GM18505 (cell line): ENCODE data around the gene PLCB4.

ENCODE experiments used
- ATAC-seq: cut with Tn5 transposase; IDR thresholded peaks from one replicate; pipeline ENCODE4 v1.9.1; 2021; ENCODE audit not compliant: unreplicated experiment
- POLR2A ChIP-seq: IDR thresholded peaks from 4 replicates; pipeline ENCODE4 v1.6.1; 2011; ENCODE audit warnings: borderline replicate concordance; ENCODE audit not compliant: insufficient read depth, insufficient read length; ENCODE audit errors: extremely low read depth

Gene PLCB4

GRCh38 chr20:9261781-9262180, 192.9 kb downstream of the PLCB4 start:
- no peak for ATAC-seq
- TF ChIP-seq POLR2A, result no peak

GRCh38 chr20:9262653-9263194, 193.8 kb downstream of the PLCB4 start:
- no peak for ATAC-seq

GRCh38 chr20:9269280-9269971, 200.5 kb downstream of the PLCB4 start:
- TF ChIP-seq POLR2A, result no peak

More at GRCh38 chr20:9262653-9263194, 193.8 kb downstream of the PLCB4 start:
- TF ChIP-seq POLR2A, result no peak

GRCh38 chr20:9270831-9271230, 201.9 kb downstream of the PLCB4 start:
- no peak for TF ChIP-seq POLR2A
- no peak for ATAC-seq

More at GRCh38 chr20:9269280-9269971, 200.5 kb downstream of the PLCB4 start:
- no peak for ATAC-seq

- no peak for ATAC-seq
- no peak for TF ChIP-seq POLR2A
Observed at GRCh38 chr20:9276966-9277468, 208.1 kb downstream of the PLCB4 start.

- TF ChIP-seq POLR2A, result no peak
- no peak for ATAC-seq
Observed at GRCh38 chr20:9279918-9280401, 211.1 kb downstream of the PLCB4 start.

GRCh38 chr20:9280666-9281065, 211.8 kb downstream of the PLCB4 start:
- no peak for ATAC-seq
- no peak for TF ChIP-seq POLR2A

GRCh38 chr20:9281803-9282202, 212.9 kb downstream of the PLCB4 start:
- no peak for TF ChIP-seq POLR2A
- ATAC-seq, result no peak

GRCh38 chr20:9285617-9286016, 216.7 kb downstream of the PLCB4 start:
- no peak for TF ChIP-seq POLR2A
- ATAC-seq, result no peak

GRCh38 chr20:9286501-9287461, 217.9 kb downstream of the PLCB4 start:
- no peak for TF ChIP-seq POLR2A
- no peak for ATAC-seq

GRCh38 chr20:9287826-9288225, 218.9 kb downstream of the PLCB4 start:
- TF ChIP-seq POLR2A, result no peak
- ATAC-seq, result no peak

GRCh38 chr20:9290331-9290730, 221.4 kb downstream of the PLCB4 start:
- no peak for TF ChIP-seq POLR2A
- ATAC-seq, result no peak

- no peak for TF ChIP-seq POLR2A
- ATAC-seq, result no peak
Observed at GRCh38 chr20:9293145-9293544, 224.3 kb downstream of the PLCB4 start.
